Colon (tissue), 2 donors: ENCODE data around the gene DYNC2H1.

Source experiments
- FAIRE-seq: peaks from 2 replicates; lab custom pipeline; 2012; peaks lifted over from hg19 to GRCh38; lab: Jason Lieb, UNC
- donor health status: control.
- donor health status: control.

The DYNC2H1 gene

DNA sequence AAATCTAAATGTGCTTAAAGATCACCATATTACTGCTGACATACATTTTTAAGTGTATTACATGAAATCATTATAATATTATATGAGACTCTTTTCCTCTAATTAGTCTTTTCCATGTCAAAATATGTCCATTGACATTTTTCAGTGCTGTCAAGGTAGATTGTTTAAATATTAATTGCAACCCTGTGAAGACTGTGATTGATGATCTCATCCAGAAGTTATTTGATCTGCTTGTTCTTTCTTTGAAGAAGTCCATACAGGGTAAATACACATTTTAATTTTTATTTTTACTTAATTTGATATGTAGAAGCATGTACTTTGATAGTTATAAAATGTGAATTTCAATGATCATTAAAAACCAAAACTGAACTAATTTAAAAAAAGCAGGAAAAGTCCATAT is 38.4 kb downstream of the DYNC2H1 start:
- FAIRE-seq = no peak

DNA sequence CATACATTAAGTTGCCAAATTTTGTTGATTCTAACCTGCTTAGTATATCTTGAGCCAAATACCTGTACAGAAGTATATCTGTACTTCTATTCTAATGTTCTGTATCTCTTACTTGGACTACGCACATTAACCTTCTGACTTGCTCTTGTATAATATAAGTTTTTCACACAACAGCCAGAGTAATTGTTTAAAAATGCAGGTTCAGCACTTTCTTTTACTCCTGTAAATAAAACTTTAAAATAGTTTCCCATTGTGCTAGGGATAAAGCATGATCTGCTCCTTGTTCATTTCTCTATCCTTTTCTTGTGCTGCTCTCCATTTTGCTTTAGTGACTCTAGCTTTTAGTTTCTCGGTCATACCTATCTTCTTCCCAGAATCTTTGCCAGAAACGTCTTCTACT is 48.3 kb downstream of the DYNC2H1 start:
- no peak for FAIRE-seq

DNA sequence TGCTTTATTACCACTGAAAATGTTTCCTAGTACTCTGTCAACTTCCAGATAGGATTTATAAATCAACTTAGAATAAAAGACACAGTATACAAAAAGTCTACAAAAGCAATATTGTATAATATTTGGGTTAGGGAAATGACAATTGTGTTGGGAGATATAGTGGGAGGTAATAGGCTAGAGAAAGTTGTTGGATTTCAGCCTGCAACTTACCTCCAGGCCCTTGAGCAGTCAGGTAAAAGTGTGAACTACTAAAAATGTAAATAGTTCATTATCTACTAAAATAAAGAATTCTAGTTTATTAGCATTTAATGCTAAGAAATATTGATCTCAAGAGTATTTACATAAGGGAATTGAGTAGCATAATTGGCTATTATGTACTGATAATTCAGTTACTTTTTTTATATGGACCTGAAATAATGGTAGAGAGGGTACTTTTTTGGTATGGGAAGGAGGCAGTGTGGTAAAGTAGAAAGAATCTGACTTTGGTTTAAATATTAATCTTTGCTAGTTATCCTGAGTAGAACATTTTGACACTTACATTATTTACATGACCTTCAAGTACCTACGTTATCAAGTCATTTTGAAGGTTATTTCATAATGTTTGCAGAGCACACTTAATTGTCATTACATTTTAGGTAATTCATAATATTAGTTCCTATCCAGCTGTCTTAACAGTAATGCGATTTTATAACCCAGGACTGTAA is 55.0 kb downstream of the DYNC2H1 start:
- no peak for FAIRE-seq

DNA sequence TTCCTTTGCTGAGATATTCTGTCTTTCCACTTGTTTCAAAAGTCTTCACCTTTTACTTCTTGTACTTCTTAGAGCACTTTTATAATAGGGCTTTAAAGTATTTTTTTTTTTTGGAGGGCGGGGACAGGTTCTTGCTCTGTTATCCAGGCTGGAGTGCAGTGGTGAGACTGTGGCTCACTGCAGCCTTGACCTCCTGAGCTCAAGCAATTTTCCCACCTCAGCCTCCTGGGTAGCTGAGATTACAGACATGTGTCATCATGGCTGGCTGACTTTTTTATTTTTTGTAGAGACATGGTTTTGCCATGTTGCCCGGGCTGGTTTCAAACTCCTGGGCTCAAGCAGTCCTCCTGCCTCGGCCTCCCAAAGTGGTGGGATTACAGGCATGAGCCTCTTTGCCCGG is 57.9 kb downstream of the DYNC2H1 start:
- FAIRE-seq = no peak

DNA sequence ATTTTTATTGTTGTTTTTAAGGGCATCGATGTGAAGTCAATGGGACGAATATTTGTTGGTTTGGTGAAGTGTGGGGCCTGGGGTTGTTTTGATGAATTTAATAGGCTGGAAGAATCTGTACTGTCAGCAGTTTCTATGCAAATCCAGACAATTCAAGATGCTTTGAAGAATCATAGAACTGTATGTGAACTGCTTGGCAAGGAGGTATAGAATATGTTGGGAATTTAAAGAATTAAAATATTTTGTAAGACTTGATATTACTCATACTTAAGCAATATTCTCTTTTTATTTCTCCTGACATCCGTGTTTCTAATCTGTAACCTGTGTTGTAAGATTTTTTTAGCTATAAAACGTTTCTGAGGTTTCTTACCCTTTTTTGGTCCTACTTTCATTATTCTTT is 61.6 kb downstream of the DYNC2H1 start:
- no peak for FAIRE-seq

DNA sequence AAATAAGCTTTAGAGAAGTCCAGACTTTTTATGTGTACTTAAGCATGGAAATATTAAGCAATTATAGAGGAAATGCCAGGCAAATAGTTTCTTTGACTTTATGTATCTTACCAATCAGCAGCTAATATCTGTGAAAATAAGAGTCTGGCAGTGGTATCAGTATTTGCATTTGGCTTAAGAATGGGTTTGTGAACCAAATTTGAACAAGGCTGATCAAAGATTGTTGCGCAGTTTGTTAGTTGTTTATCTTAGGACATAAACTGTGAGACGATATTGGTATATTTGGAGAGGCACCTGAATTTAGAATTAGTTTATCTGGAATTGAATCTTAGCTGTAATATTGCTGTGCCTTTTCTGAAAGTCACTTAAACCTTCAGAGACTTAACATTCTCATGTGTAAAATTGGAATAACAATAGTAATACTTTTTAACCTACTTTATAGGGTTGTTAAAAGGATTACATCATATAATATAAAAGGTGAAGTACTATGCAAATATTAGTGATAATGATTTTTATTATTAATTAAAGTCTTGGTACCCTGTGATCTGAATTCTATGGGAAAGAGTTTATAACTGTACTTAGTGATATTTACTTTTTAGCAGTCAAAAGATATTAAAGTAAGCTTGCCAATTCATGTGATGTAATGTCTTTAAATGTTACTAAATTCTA is 66.4 kb downstream of the DYNC2H1 start:
- FAIRE-seq = no peak

DNA sequence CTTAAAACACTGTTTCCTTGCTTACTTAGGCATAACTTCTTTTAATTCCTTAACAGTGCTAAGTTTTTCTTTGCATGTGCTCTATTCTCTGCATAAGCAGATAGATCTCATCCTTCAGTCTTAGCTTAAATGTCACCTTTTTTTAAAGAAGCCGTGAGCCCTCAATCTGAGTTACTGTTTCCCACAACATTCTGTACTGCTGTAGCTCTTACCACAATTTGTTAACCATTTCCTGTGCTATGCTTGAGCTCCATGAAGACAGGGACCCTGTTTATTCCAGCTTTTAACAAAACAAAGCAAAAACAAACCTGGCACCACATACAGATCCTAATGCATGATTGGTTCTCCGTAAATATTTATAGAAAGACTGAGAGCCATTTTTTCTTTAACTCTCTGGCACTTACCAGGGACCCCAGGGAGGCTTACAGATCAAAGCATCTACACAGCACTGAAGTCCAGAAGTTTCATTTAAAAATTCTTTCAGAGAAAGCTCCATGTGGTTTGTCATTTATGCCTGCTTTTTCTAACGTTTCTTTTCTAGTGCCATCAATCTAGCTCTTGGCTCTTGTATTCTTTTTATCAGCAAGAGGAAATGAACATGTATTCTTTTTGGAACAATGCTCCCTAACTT is 74.9 kb downstream of the DYNC2H1 start:
- no peak for FAIRE-seq

DNA sequence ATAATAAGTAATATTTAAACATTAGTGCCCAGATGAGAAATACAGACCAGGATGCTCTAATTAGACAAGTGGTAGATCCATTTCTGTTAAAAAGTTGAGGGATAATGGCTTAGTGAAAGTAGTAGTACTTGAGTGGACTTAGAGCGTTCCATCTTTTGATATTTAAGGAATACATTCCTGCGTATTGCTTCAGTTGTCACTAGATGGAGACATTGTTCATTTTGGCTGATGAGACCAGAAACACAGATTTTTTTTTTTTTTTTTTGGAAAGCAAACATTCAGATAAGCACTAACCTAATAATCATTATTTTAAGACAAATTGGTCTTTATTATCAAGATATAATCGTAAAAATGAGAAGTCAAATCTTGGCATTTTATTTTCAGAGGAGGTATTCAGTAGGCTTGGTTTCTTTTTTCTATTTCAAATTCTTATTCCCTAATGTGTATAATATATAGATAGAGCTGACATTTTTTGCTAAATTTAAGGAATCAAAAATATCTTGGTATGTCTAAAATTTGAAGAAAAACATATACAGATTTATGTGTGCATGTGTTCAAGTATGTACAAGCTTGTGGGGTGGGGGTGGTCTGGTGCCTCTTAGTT is 92.9 kb downstream of the DYNC2H1 start:
- FAIRE-seq = no peak

DNA sequence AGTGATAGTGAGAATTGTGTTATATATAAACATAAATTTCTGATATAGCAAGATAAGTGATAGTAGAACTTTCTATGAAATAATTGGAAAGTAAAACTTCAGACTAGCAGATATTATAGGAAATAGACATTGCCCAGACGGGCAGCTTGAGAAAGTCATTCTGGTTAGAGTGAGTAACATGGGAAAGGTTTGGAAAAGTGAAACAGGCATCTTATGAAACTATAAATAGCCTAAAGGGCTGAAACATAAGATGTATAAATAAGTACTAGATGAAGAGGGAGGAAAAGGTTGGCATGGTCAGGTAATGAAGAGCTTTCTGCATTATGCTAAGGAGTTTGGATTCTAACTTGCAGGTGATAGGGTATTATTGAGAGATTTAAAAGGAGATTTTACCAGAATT is 101.3 kb downstream of the DYNC2H1 start:
- FAIRE-seq = no peak

DNA sequence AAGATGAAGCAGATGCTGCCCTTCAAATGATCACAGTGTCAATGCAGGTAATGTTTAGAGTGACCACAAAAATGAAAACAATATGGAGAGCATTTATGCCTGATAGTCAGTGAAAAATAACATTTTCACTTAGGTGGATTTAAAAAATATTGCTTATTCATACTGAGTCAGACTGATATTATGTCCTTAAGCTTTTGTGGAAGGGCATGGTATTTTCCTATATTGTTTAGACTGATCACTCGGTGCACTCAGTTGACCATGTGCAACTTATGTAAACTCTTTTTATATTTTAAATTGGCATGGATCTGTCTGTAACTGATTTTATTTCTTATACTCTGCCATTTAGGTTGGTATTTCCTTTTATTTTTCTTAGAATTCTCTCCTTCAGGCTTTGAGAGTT is 106.6 kb downstream of the DYNC2H1 start:
- FAIRE-seq = no peak

DNA sequence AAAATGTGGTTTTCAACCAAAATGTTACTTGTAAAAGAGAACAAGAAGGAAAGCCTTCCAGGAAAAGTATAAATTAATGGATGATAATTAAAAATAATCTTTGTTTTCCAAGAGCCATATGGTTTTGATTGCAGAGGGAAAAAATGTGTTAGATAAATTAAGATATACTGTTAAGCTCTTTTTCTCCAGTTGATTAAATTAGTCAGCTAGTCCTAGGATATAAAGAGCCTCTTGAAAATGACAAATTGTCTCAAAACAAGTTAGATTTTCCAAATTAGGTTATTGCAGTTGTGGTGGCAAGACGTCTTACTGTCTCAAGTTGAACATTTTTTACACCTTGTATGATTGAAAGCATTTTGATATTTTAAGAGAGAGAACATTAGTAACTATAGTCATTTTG is 110.9 kb downstream of the DYNC2H1 start:
- FAIRE-seq = no peak

DNA sequence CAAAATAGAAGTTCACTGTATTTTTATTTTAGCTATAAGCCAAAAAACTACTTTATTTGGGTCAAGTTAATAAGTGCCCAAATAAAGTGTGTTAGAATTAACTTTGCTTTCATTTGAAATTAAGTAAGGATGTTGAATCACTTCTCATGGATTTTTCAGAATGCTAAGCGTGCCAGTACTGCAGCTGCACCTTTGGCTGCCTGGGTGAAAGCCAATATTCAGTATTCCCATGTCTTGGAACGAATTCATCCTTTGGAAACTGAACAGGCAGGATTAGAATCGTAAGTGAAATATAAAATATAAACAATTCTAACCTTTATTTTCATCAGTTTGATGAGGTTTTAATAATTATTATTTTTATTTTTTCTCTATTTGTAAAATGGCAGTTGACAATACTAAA is 113.6 kb downstream of the DYNC2H1 start:
- no peak for FAIRE-seq

DNA sequence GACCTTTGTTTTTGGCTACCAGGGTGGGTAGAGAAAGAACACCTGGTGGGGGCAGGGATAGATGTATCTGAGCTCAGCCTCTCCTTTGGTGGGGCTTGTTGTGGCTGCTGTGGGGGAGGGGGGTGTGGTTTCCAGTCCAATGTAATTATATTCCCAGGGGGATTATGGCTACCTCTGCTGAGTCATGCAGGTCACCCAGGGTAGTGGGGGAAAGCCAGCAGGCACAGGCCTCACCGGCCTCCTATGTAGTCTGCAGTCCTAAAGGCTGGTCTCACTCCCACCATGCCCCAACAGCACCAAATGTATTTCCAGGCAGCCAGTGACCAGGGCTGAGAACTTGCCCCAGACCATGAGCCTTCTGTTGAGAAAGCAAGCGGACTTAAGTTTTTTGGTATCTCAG is 119.6 kb downstream of the DYNC2H1 start:
- FAIRE-seq = no peak

DNA sequence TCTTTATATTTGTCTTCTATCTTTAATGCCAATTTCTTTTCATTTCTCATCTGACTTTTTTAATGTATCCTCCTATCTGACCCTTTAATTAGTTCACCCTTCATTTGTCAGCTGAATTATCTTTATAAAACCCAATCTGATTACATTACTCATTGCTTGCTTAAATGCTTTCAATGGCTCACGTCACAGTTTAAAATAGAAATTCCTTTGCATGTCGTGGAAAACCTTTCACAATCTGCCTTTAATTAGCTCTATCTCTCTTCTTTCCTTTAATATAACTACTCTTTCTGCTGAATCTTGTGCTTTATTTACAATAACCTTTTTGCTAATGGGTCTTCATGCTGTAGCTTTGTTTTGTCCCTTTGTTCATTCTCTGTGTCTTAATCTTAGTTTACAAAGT is 125.7 kb downstream of the DYNC2H1 start:
- no peak for FAIRE-seq

DNA sequence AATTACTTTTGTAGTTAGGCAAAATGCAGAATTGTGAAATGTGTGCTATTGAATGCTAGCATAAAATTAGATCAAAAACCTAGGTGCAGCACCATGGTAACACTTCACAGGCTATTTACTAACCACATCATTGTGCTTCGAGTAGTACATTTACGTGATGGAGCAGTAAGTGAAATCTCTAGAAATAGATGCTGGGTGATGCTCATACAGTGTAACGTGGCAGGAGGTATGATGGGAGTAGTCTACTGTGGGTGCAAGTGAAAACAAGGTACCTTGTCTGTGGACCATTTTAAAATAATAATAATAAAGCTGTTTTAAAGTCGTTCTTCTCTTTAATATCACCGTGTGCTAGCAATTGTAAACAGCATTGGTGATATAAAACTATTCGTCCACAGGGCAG is 132.3 kb downstream of the DYNC2H1 start:
- no peak for FAIRE-seq

DNA sequence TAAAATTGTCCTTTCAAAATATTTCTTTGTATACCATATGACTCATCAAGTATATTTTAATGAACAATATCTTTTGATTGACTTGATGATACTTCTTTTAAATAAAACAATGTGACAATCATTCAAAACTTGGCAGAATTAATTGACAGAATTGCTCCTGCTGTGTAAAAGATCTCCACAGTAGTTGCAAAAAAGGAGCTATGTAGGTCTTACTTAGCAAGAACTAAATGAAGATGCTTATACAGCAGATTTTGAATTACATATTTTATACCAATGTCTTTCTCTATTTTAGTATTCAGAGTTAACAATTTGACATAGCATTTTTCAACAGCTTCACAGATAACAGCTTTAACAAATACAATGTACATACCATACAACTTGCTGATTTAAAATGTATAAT is 144.9 kb downstream of the DYNC2H1 start:
- FAIRE-seq = no peak

DNA sequence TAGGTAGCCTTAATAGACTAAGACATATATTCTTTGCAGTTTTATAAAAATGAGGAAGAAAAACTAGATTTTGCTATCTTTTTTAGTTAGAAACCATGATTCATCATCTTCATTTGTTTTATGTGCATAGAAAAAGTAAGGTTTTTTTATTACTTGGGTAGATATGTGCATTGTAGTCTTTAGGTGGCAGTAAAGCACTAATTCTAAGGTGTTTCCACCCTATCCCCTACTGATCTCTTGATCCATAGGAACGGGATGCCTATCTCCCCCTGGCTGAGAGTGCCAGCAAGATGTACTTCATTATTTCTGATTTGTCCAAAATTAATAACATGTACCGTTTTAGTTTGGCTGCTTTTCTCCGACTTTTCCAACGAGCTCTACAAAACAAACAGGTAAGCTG is 148.1 kb downstream of the DYNC2H1 start:
- FAIRE-seq = no peak

DNA sequence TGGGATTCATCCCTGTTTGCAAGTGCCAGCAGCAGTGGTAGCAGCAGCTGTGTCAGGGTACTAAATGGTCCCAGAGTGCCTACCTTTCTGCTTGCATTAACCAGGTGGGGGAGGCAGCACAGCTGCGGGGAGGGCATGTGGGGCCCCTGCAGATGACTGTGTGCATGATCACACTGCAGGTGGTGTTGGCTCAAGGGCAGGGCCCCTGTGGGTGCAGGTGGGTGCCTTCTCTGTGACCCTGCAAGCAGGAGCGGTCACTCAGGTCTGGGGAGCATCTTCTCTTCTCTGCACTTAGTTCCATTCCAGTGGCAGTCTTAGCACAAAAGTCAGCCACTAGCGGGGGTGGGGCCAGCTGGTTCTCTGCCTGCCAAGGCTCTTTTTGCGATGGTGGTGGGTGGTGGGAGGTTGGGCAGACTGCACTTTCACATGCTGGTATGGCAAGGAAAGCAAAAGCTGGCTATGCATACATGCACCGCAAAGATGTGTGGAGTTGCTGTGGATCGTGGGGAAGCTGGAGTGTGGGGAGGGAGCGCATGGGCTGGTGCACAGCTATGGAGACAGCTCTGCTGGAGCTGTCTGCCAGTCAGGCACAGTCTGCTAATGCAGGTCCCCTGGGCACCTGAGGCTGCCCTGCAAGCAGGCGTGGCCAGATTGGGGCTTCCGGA is 157.1 kb downstream of the DYNC2H1 start:
- FAIRE-seq = no peak

DNA sequence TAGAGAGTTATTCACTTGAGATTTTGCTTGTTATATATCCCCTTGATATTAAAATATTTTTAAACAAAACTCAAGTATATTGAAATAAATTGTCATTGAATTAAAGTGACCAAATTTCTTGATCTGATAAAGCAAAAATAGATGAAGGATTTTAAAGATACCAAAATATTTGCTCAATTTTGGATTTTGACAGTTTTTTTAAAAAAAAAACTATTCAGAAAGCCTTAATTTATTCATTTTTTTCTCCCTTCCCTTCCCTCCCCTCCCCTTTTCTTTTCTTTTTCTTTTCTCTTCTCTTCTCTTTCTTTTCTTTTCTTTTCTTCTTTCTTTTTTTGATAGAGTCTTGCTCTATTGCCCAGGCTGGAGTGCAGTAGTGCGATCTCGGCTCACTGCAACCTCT is 163.7 kb downstream of the DYNC2H1 start:
- peak; percentile 31 for FAIRE-seq

DNA sequence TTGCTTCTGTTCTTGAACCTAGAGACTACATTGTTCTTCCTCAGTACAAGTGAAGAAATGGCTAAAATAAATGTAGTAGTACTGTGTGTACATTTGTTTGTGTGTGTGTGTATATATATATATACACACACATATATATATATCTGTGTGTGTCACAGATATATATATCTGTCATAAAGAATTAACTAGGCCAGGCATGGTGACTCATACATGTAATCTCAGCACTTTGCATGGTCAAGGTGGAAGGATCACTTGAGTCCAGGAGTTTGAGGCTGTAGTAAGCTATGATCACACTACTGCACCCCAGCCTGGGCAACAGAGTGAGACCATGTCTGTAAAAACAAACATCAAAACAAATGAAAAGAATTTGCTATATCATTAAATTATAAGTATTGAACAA is 164.8 kb downstream of the DYNC2H1 start:
- no peak for FAIRE-seq

DNA sequence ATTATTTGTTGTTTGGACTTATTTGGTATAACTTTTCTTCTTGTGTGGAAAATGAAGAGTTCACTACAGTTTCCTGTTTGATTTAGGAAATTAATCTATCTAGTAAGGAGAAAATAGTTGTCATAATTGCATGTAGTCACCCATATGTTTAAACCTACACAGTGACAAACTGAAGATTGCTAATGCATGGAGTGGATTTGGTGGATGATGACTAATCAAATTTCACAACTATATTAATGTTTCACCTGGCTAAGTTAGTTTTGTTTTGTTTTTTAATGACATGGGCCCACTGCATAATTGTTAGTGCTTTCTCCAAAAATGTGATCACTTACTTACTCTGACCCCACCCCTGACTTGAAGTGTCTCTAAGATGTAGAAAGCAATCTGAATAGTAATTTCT is 170.6 kb downstream of the DYNC2H1 start:
- no peak for FAIRE-seq

DNA sequence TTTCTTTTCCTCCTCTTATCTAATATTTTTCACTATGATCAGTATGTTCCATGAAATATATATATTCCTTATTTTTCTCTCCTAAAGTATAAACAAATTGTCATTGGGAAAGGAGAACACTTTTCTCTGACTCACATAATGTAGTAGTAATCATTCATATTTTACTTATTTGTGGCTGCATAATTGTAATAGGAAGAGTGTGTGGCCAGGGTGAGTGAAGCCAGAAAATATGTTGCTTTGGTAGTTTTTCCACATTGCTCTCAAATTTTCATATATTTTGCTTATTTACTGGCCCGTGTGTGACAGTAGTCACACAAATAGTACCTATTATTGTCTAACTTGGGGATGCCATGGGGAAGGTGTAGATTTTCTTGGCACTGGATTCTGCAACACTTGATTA is 172.1 kb downstream of the DYNC2H1 start:
- no peak for FAIRE-seq

DNA sequence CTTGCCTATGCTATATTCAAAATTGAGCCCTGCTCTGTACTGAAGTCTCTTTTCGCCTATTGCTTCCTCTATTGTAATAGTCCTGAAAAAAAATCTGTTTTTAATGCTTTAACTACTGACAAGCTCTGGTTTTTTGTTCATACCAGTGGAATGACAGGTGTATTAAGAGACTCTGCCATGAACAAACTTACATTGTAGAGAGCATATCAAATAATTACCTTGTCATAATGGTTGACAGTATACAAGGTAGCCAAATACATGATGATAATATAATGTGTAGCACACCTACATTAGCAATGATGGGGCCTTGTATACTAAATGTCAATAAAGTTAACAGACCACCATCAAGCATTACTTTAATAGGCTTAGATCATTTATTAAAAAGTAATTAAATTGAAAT is 175.0 kb downstream of the DYNC2H1 start:
- FAIRE-seq = no peak
